ENCODE data around the gene RINL. TPM values are rescaled to one million over a fixed set of nuclear protein-coding genes. Genes with fewer than 3 reads are reported as not detected.
"Not testable (repeated sequence)": the region's sequence is repeated elsewhere in the genome, so short reads cannot be mapped to it uniquely, and the experiment has no call there.

Gene RINL
- total RNA-seq, 1 experiment from 2014 or later, result 6.9 TPM

DNA sequence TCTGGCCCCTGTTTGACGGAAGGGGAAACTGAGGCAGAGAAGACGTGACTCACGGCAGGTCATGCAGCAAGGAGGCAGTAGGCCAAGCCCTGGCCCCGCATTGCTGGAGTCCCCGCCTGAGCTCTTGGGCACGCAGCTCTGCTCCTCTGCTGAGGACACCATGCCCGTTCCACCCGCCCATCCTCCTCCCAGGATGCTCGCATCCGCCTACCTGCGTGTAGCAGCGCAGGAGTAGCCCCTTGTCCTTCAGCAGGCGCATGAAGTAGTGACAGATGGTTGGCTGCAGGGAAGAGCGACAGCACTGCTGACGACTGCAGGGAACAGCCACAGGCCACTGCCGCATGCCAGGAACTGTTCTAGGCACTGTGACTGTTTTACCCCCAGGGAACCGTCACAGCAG, 10.8 kb upstream of the RINL start:
- no peak overlapping the region for H3K4me3 ChIP-seq
- no peaks in the 10 kb centered on the region for H3K27me3 ChIP-seq
- peaks cover 19% of the 10 kb centered on the region for H3K36me3 ChIP-seq
- no peaks in the 10 kb centered on the region for H3K9me3 ChIP-seq
- no peak for DNase-seq

DNA sequence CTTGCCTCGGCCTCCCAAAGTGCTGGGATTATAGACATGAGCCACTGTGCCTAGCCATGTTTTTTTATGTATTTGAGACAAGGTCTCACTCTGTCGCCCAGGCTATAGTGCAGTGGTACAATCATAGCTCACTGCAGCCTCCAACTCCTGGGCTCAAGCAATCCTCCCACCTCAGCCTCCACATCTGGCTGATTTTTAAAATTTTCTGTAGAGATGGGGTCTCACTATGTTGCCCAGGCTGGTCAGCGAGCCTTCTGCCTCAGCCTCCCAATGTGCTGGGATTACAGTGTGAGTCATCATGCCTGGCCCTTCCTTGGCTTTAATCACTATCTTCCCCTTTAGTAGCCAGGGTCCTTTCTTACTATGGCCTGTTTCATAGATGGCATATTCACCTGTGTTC, 6.6 kb upstream of the RINL start:
- DNase-seq, H3K9me3 ChIP-seq, H3K4me3 ChIP-seq, H3K27me3 ChIP-seq: not testable (repeated sequence)
- peaks cover 19% of the 10 kb centered on the region for H3K36me3 ChIP-seq

DNA sequence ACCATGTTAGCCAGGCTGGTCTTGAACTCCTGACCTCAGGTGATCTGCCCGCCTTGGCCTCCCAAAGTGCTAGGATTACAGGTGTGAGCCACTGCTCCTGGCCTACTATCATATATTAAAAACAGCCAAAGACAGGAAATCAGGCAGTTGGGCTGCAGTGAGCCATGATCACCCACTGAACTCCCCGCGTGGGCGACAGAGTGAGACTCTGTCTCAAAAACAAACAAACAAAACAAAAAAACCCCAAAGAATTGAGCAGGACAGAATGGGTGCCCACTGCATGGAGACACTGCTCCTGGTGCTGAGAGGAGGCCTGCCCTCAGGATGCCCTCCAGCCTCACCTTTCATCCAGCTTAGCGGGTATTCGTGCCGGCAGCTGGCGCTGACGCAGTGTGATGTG, 5.2 kb upstream of the RINL start:
- Histone ChIP-seq H3K36me3 (peaks cover 10% of the 10 kb centered on the region), H3K9me3 (no peaks in the 10 kb centered on the region), H3K4me3 (no peak overlapping the region), H3K27me3 (no peaks in the 10 kb centered on the region)
- no peak for DNase-seq

DNA sequence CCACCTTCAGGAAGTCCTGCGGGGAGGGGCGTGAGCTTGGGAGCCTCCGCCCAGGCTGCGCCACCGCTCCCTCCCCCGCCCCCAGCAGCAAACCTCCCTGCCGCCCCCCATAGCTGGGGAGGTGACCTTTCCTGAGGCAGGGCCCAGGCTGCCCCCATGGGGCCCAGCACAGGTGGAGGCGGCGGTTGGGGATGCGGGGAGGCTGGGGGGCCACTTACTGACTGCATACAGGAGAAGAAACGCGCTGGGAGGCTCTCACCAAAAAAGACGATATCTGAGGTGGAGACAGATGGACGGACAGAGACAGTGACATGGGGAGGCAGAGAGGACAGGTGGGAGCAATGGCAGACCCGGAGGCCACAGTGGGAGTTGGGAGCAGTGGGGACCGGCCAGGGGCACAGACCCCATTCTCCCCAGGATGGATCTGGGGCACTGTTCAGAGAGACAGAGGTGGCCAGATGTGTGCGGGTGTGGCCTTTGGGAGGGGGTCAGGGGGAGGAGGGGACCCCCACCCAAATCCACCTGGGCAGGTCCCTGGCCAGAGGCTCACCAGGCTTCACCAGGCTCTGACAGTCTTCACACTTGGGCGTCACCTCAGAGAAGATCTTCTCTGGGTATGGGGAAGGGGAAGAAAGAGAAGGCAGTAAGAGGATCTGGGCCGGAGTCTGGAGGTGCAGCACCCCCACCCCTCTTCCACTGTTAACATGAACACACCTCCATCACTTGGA, 3.0 kb upstream of the RINL start:
- DNase-seq, result no peak
- no peaks in the 10 kb centered on the region for H3K36me3 ChIP-seq
- H3K4me3 ChIP-seq, result no peak overlapping the region
- no peaks in the 10 kb centered on the region for H3K9me3 ChIP-seq
- H3K27me3 ChIP-seq, result no peaks in the 10 kb centered on the region

DNA sequence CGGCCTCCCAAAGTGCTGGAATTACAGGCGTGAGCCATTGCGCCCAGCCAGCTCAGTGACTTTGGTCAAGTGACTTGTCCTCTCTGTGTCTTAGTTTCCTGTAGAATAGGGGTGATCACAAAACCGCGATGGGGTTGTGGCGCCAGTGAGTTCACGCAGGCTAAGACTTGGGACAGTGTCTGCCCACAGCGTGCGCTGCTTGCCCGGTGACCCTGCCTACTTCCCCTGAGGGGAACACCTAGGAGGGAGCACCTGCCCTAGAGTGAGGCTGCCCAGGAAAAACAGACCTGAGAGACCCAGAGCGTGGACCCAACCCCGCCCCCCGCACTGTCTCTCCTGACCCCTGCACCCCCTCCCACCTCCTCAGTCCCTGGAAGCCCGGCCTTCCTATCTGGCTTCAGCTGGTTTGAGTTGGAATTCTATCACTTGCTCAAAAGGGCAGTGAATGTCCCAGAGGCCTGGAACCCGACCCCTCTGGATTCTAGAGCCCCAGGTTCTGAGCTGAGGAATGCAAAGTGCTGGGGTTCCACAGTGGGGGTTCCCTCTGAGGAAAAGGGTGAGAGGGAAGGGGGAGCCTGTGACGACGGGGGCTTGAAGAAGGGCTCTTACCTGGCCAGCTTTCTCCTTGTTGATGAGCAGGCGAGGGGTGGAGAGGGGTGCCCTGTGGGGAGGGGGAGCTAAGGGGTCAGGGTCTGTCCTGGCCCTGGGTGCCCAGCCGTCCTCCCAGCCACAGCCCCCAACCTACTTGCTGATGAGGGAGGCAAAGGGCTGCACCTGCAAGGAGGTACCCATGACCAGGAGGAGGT, 2.2 kb upstream of the RINL start:
- no peak for DNase-seq
- Histone ChIP-seq H3K27me3 (no peaks in the 10 kb centered on the region), H3K4me3 (no peak overlapping the region), H3K36me3 (no peaks in the 10 kb centered on the region), H3K9me3 (no peaks in the 10 kb centered on the region)

DNA sequence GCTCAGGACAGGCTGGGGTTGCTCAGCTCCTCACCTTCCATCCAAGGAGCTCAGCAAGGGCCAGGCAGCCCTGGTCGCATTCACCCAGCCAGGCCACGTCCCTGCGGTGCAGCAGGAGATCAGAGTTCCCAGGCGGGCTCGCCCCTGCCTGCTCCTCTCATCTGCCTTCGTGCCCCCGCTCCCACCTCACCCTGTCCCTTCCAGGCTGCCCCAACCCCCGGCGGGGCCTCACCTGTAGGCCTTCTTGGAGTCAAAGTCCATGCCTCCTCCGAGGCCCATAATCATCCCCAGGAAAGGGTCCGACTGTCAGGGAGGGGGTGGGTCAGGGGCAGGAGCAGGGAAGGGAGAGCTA, 1.3 kb upstream of the RINL start:
- DNase-seq, result no peak

DNA sequence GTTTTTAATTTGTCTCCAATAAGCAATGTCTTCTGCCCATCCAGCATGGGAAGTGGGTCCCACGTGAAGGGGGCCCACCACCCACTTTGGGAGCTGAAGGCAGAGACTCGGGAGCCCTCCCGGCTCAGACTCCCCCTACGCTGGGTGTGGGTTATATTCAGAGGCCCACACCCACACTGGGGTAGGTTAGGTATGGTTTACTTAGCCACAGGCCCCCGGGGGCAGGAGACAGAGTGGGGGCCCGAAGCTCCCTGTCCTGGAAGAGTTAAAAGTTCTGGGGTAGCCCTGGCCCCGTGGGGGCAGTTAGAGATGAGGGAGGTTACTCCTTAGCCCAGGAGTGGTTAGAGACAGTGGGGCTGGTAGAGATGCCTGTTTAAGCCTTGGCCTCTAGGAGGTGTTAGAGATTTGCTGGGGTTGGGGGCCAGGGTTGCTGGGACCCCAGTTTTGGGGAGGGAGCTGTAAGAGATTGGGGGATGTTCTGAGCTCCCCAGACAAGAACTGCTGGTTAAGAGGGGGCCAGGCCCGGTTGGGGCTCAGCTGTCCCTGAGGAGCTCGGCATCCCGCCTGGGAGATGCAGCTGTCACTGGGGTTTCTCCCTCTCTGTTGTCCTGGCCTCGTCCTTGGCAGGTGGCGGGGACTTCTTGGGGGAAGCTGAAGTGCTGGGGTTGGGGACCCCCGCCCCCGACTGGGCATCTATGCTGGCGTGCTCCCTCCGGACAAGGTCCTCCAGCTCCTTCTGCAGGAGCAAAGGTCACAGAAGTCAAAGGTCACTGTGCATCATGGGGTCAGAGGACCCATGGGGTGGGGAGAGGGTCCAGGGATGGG, 712 bp upstream of the RINL start:
- no peak for DNase-seq
- Histone ChIP-seq H3K4me3 (no peak overlapping the region), H3K9me3 (no peaks in the 10 kb centered on the region), H3K27me3 (no peaks in the 10 kb centered on the region), H3K36me3 (no peaks in the 10 kb centered on the region)

More for the DNA sequence above, 1.3 kb upstream of the RINL start:
- no peaks in the 10 kb centered on the region for H3K36me3 ChIP-seq
- H3K4me3 ChIP-seq, result no peak overlapping the region
- no peaks in the 10 kb centered on the region for H3K9me3 ChIP-seq
- no peaks in the 10 kb centered on the region for H3K27me3 ChIP-seq

DNA sequence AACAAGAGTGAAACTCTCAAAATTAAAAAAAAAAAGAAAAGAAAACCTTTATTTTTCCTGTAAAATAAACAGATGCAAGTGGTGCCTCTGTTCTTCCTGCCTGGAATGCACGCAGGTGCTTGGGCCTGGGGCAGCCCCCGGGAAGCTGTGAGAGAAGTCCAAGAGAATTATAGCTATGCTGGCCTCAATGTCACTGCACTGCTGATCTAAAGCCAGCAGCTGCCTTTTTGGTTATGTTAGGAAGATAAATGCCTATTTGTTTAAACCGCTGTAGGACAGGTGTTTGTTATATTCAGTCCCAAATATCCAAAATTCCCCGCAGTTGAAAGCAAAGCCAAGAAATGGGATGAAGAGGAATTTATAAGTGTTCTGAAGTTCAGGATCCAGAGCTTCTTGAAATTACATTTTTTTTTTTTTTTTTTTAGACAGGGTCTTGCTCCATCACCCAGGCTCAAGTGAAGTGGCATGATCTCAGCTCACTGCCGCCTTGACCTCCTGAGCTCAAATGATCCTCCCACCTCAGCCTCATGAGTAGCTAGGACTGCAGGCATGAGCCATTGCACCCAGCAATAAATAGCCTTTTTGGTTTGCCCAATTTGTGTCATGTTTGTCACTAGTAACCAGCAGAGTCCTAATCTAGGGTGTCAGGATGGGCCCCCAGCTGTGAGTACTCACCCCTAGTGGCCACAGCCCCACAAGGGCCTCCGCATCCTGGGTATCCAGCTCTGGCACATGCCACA, 2.2 kb downstream of the RINL start:
- DNase-seq, result no peak
- Histone ChIP-seq H3K9me3 (no peaks in the 10 kb centered on the region), H3K36me3 (no peaks in the 10 kb centered on the region), H3K27me3 (no peaks in the 10 kb centered on the region), H3K4me3 (no peak overlapping the region)

DNA sequence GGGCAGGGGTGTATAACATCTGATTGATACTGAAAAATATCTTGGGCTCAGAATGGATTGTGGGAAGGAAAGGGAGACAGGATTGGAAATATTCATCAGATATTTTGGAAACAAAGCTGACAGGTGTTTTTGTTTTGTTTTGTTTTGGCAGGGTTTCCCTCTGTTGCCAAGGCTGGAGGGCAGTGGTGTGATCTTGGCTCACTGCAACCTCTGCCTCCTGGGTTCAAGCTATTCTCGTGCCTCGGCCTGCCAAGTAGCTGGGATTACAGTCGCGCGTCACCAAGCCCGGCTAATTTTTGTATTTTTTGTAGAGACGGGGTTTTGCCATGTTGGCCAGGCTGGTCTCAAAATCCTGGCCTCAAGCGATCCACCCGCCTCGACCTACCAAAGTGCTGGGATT, 4.7 kb downstream of the RINL start:
- not testable (repeated sequence) for H3K27me3 ChIP-seq, H3K36me3 ChIP-seq, DNase-seq, H3K9me3 ChIP-seq, H3K4me3 ChIP-seq

DNA sequence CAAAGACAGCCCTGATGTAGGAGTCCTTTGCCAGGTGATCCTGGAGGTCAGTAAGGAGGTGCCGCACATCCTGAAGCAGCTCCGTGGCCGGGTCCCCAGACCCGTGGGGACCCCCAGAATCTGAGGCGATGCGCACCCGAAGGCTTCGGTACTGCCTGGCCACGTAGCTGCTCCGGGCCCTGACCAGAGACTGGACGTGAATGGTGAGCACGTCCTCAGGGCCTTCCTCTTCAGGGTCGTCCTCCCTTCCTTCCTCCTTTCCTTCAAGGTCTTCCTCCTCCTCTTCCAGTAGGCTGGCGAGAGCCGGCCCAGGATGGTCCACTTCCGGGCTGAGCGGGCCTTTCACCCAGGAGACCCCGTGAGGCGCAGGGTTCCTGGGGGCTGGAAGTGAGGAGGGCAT, 7.5 kb downstream of the RINL start:
- H3K9me3 ChIP-seq, result no peaks in the 10 kb centered on the region
- no peaks in the 10 kb centered on the region for H3K27me3 ChIP-seq
- DNase-seq, result no peak
- no peak overlapping the region for H3K4me3 ChIP-seq
- H3K36me3 ChIP-seq, result no peaks in the 10 kb centered on the region

DNA sequence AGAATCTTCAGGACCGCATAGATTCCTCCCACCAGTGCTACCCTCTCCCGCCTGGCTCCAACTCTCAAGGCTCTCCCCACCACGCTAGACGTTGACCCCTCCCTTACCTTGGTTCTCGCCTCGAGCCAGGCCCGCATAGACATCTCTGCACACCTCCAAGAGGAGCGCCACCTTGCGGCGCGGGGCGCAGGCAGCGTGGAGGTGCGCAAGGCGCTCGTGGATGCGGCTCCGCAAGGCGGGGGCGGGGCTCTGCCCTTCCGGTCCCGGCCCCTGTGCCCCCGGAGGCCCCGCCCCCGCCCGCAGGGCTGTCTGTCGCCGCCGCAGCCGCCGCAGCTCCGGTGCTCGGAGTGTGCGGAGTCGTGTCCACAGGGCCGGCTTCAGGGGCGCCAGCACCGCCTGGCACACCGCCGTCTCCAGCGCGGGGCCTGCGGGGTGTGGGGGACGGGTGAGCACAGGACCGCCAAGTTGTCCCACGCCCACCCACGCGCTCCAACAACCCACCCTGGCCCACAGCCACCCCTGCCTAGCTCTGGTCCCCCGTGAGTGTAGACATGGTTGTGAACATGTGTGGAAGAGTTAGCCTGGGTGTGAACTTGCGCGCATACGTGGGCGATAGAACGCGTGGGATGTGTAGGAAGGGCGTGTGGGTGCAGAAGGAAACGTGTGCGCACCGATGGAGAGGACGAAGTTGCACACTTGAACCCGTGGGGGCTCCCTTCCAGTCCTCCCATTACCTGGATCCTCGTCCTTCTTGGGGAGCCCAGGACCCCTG, 8.1 kb downstream of the RINL start:
- Histone ChIP-seq H3K4me3 (peak overlapping the region; percentile 53), H3K36me3 (no peaks in the 10 kb centered on the region), H3K9me3 (no peaks in the 10 kb centered on the region), H3K27me3 (no peaks in the 10 kb centered on the region)
- DNase-seq, result peak; percentile 85

DNA sequence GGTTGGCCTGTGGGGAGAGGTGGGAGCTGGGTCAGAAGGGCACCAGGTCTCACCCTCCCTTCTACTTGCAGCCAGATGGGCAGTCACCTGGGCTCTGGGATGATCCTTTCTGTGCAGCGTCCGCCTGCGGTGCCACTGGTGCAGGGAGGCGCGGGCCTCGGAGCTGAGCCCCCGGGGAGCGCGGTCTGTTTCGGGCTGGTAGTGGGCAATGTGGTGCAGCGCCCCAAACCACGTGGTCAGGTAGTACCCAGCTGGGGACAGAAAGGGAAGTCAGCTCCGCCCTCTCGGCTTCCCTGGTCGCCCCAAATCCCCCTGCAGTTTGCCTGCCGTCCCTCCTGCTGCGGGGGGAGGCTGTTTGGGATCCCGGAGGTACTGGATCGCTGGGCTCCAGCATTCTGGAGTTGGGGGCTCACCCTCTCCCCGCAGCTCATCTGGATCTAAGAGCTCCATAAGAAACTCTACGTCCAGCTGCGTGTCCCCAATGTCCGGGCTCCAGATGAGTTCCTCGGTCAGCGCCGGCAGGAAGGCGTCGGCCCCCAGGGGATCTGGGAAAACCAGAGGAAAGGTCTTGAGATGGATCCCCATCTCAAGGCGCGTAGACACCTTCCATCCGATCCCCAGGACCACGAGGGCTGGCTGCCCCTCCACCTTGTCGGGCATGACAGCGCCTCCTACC, 8.8 kb downstream of the RINL start:
- H3K36me3 ChIP-seq, result no peaks in the 10 kb centered on the region
- DNase-seq, result no peak
- no peaks in the 10 kb centered on the region for H3K27me3 ChIP-seq
- H3K4me3 ChIP-seq, result peak overlapping the region; percentile 53
- H3K9me3 ChIP-seq, result no peaks in the 10 kb centered on the region

DNA sequence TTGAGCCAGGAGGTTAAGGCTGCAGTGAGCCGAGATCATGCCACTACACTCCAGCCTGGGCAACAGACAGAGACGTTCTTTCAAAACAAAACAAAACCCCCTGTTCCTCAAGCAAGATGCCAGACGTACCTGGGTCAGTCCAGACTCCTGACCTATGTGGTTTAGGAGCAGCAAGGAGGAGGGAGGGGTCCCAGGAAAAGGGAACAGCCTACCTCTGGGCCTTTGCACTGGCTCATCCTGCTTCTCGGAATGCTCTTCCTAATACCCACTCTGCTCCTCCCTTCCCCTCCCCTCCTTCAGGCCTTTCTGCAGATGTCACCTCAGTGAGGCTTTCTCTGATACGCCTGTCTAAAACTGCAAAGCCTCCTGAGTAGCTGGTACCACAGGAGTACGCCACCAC, 9.5 kb downstream of the RINL start:
- no peaks in the 10 kb centered on the region for H3K9me3 ChIP-seq
- DNase-seq, result no peak
- no peaks in the 10 kb centered on the region for H3K27me3 ChIP-seq
- H3K36me3 ChIP-seq, result no peaks in the 10 kb centered on the region
- H3K4me3 ChIP-seq, result no peak overlapping the region

DNA sequence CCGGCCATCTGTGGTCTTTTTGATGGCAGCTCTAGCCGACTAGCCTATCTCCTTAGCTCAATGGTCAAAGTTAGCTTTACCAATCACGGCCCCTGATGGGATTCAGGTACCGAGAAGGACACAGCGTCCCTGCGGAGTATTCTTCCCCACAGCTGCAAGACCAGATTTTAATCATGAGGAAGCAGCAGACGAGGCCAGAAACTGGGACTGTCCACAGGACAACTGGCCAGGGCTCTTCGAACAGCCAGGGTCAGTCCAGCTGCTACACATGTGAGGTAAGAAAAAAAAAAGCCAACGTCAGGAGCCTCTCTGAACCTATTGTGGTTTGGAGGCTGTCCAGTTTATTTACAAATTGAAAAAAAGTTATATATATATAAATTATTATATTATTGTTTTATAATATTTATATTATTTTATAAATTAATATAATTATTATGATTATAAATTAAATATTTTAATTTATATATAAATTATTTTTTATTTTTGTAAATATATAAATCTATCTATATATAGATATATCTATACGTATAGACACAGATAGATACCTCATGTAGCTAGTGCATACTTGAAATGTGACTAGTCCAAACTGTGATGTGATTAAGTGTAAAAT, 10.8 kb downstream of the RINL start:
- Histone ChIP-seq H3K36me3 (no peaks in the 10 kb centered on the region), H3K27me3 (no peaks in the 10 kb centered on the region), H3K9me3 (no peaks in the 10 kb centered on the region), H3K4me3 (no peak overlapping the region)
- DNase-seq, result no peak

DNA sequence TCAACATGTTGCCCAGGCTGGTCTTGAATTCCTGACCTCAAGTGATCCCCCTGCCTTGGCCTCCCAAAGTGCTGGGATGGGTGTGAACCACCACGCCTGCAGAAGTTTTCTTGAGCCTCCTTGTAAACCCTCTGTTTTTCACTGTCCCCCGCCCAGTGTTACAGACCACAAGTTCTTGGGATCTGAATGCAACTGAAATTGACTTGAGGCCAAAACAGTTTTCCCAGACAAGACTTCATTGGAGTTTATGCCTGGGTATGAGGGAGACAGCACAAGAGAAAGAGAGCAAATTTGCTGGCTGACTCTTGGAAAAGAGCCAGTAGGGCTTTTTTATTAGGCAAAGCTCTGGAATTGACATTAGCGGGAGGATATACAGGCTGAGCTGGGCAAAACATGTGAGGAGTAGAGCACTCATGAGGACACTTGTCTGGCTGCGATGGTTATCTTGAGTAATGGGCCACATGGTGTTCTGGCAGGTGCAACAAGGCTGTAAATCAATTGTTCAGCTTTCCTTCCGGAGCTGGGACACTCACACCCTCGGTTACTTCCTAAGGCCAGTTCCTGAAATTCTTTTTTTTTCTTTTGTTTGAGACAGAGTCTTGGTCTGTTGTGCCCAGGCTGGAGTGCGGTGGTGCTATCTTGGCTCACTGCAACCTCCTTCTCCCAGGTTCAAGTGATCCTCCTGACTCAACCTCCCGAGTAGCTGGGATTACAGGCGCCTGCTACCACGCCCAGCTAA, 15.6 kb downstream of the RINL start:
- no peaks in the 10 kb centered on the region for H3K9me3 ChIP-seq
- no peaks in the 10 kb centered on the region for H3K36me3 ChIP-seq
- H3K4me3 ChIP-seq, result no peak overlapping the region
- no peaks in the 10 kb centered on the region for H3K27me3 ChIP-seq
- DNase-seq, result no peak

Data from MG63 (cell line).